SK-N-SH (cell line): ENCODE results near the gene PPRC1. TPM values are rescaled to one million over a fixed set of nuclear protein-coding genes. Genes with fewer than 3 reads are reported as not detected.

Experiments used
- CTCF ChIA-PET: fragments of 300-600, 350-600 bp; formaldehyde crosslinking; extraction: SDS; loops from one replicate; lab custom pipeline; 2021; lab: Yijun Ruan, JAX
- POLR2A ChIA-PET: fragments of 350-600 bp; sonication (Branson Sonifier 250); formaldehyde crosslinking; extraction: SDS; loops from one replicate; lab custom pipeline; 2020; ENCODE audit warnings: antibody characterized with exemption, inconsistent platforms; lab: Yijun Ruan, JAX
- DNase-seq: peaks from one replicate; pipeline ENCODE4 v3.0.0; 2012
- H2AFZ ChIP-seq: fragments of 200-600 bp; sonication (generic); 2 replicates; pipeline ENCODE4 v1.8.1; 2016; ENCODE audit warnings: antibody characterized with exemption, mild to moderate bottlenecking, low read depth
- H3F3A ChIP-seq: fragments of 200-600 bp; sonication (generic); replicated peaks from 2 replicates; pipeline ENCODE3; 2016; ENCODE audit warnings: antibody characterized with exemption, mild to moderate bottlenecking; ENCODE audit not compliant: insufficient read depth
- H3K27ac ChIP-seq, 2 experiments: fragments of 200-500 bp in 1 of 2; fragments of 200-600 bp in 1 of 2; sonication (Bioruptor generic) in 1 of 2; sonication (generic), shearing (Covaris generic) in 1 of 2; 2 replicates each; pipeline versions ENCODE4 v1.5.1 to v1.6.1; 2014 to 2016; ENCODE audit warnings: low read depth in 2 of 2, inconsistent platforms in 1 of 2, low read length in 1 of 2, mild to moderate bottlenecking in 1 of 2, mixed read lengths in 1 of 2
- H3K27me3 ChIP-seq: fragments of 200-600 bp; sonication (generic), shearing (Covaris generic); 2 replicates; pipeline ENCODE4 v1.6.1; 2016; ENCODE audit warnings: mixed run types; ENCODE audit not compliant: insufficient read depth
- H3K36me3 ChIP-seq, 2 experiments: fragments of 200-500 bp in 1 of 2; fragments of 200-600 bp in 1 of 2; sonication (Bioruptor generic) in 1 of 2; sonication (generic) in 1 of 2; replicated peaks in 1 of 2; 2 replicates each; pipeline versions ENCODE3 to v1.5.1; 2014 to 2016; ENCODE audit warnings: low read length in 1 of 2, mild to moderate bottlenecking in 1 of 2; ENCODE audit not compliant: insufficient read depth in 2 of 2, control insufficient read depth in 1 of 2
- H3K4me1 ChIP-seq, 2 experiments: fragments of 200-500 bp in 1 of 2; fragments of 200-600 bp in 1 of 2; sonication (Bioruptor generic) in 1 of 2; sonication (generic), shearing (Covaris generic) in 1 of 2; 2 replicates each; pipeline versions ENCODE4 v1.5.1 to v1.6.1; 2014 to 2016; ENCODE audit warnings: low read depth in 1 of 2, low read length in 1 of 2, mixed run types in 1 of 2; ENCODE audit not compliant: insufficient read depth in 2 of 2, control insufficient read depth in 1 of 2
- H3K4me2 ChIP-seq: fragments of 200-600 bp; sonication (generic), shearing (Covaris generic); 2 replicates; pipeline ENCODE4 v1.6.1; 2017; ENCODE audit warnings: mixed run types
- H3K4me3 ChIP-seq, 2 experiments: fragments of 200-500 bp in 1 of 2; fragments of 200-600 bp in 1 of 2; sonication (Bioruptor generic) in 1 of 2; sonication (generic), shearing (Covaris generic) in 1 of 2; 2 replicates each; pipeline versions ENCODE4 v1.5.1 to v1.8.1; 2014 to 2016; ENCODE audit warnings: low read depth in 2 of 2, inconsistent platforms in 1 of 2, low read length in 1 of 2, mild to moderate bottlenecking in 1 of 2, mixed read lengths in 1 of 2, moderate library complexity in 1 of 2
- H3K79me2 ChIP-seq: fragments of 200-600 bp; sonication (generic); 2 replicates; pipeline ENCODE4 v1.8.1; 2017; ENCODE audit warnings: mild to moderate bottlenecking; ENCODE audit not compliant: insufficient read depth
- H3K9ac ChIP-seq: fragments of 200-600 bp; sonication (generic); 2 replicates; pipeline ENCODE4 v1.6.1; 2017; ENCODE audit warnings: mixed run types
- H3K9me2 ChIP-seq: fragments of 200-600 bp; sonication (generic); 2 replicates; pipeline ENCODE4 v1.6.1; 2017; ENCODE audit warnings: mixed run types
- H3K9me3 ChIP-seq: fragments of 200-600 bp; sonication (generic); 2 replicates; pipeline ENCODE4 v1.6.1; 2017; ENCODE audit warnings: mixed run types, mild to moderate bottlenecking, moderate library complexity
- H4K20me1 ChIP-seq: fragments of 200-600 bp; sonication (generic); 2 replicates; pipeline ENCODE4 v1.6.1; 2017; ENCODE audit warnings: mild to moderate bottlenecking, mixed run types; ENCODE audit not compliant: insufficient read depth
- CHD2 ChIP-seq: fragments of 150-350 bp; IDR thresholded peaks from 2 replicates; pipeline ENCODE4 v1.6.1; 2018; ENCODE audit warnings: low read length; ENCODE audit not compliant: partially characterized antibody
- ELF1 ChIP-seq: IDR thresholded peaks from 2 replicates; pipeline ENCODE4 v1.4.0; 2012
- EP300 ChIP-seq, 2 experiments: IDR thresholded peaks; 2 replicates each; pipeline versions ENCODE4 v1.4.0 to v1.6.1; 2012; ENCODE audit warnings: borderline replicate concordance in 1 of 2, low read depth in 1 of 2, low read length in 1 of 2
- EZH2phosphoT487 ChIP-seq: fragments of 200-600 bp; sonication (generic); IDR thresholded peaks from 2 replicates; pipeline ENCODE4 v1.6.1; 2017; ENCODE audit warnings: low read depth, mixed run types, mild to moderate bottlenecking, antibody characterized with exemption, moderate library complexity, borderline replicate concordance
- FOSL2 ChIP-seq: IDR thresholded peaks from 2 replicates; pipeline ENCODE4 v1.4.0; 2012; ENCODE audit warnings: low read depth, mild to moderate bottlenecking, moderate library complexity, borderline replicate concordance
- FOXJ3 ChIP-seq: sonication (generic); formaldehyde crosslinking; IDR thresholded peaks from 2 replicates; pipeline ENCODE4 v1.5.1; 2020; ENCODE audit warnings: mild to moderate bottlenecking, missing genetic modification reagents
- GABPA ChIP-seq: IDR thresholded peaks from 2 replicates; pipeline ENCODE4 v1.4.0; 2012; ENCODE audit warnings: low read depth, mild to moderate bottlenecking
- JUND ChIP-seq: IDR thresholded peaks from 2 replicates; pipeline ENCODE4 v1.4.0; 2012
- MAX ChIP-seq: IDR thresholded peaks from 2 replicates; pipeline ENCODE4 v1.4.0; 2012; ENCODE audit warnings: low read depth
- MEF2A ChIP-seq: IDR thresholded peaks from 2 replicates; pipeline ENCODE4 v1.4.0; 2012; ENCODE audit warnings: low read depth, borderline replicate concordance
- MXI1 ChIP-seq: IDR thresholded peaks from 2 replicates; pipeline ENCODE4 v1.6.1; 2012; ENCODE audit warnings: mild to moderate bottlenecking, low read depth, low read length, improper control_type of control experiment
- NRF1 ChIP-seq: IDR thresholded peaks from 2 replicates; pipeline ENCODE4 v1.6.1; 2012; ENCODE audit warnings: low read depth, mild to moderate bottlenecking, low read length
- PBX3 ChIP-seq: IDR thresholded peaks from 2 replicates; pipeline ENCODE4; 2012
- POLR2AphosphoS5 ChIP-seq: IDR thresholded peaks from 2 replicates; pipeline ENCODE4 v1.6.1; 2012; ENCODE audit warnings: low read depth, low read length
- RAD21 ChIP-seq: IDR thresholded peaks from 2 replicates; pipeline ENCODE4 v1.6.1; 2012; ENCODE audit warnings: mild to moderate bottlenecking, low read length
- RCOR1 ChIP-seq: fragments of 150-350 bp; IDR thresholded peaks from 2 replicates; pipeline ENCODE4 v1.6.1; 2017; ENCODE audit warnings: antibody characterized with exemption, low read length
- RFX5 ChIP-seq: IDR thresholded peaks from 2 replicates; pipeline ENCODE4 v1.6.1; 2012; ENCODE audit warnings: mild to moderate bottlenecking, improper control_type of control experiment, low read length
- RXRA ChIP-seq: IDR thresholded peaks from 2 replicates; pipeline ENCODE4 v1.4.0; 2012; ENCODE audit warnings: low read depth, mild to moderate bottlenecking, borderline replicate concordance
- SIN3A ChIP-seq: IDR thresholded peaks from 2 replicates; pipeline ENCODE4 v1.6.1; 2012; ENCODE audit warnings: low read depth, mild to moderate bottlenecking, low read length, moderate library complexity, borderline replicate concordance
- TAF1 ChIP-seq: IDR thresholded peaks from 2 replicates; pipeline ENCODE4 v1.6.1; 2012; ENCODE audit warnings: low read depth, mild to moderate bottlenecking, low read length, moderate library complexity, borderline replicate concordance
- TCF12 ChIP-seq: IDR thresholded peaks from 2 replicates; pipeline ENCODE4 v1.4.0; 2012
- TEAD4 ChIP-seq: IDR thresholded peaks from 2 replicates; pipeline ENCODE4 v1.4.0; 2012; ENCODE audit warnings: mild to moderate bottlenecking, borderline replicate concordance; ENCODE audit not compliant: insufficient read depth
- USF1 ChIP-seq: IDR thresholded peaks from 2 replicates; pipeline ENCODE4 v1.4.0; 2012; ENCODE audit warnings: low read depth, borderline replicate concordance
- USF2 ChIP-seq: fragments of 150-350 bp; IDR thresholded peaks from 2 replicates; pipeline ENCODE4 v1.6.1; 2017; ENCODE audit warnings: antibody characterized with exemption, low read length, low read depth, borderline replicate concordance
- YY1 ChIP-seq: IDR thresholded peaks from 2 replicates; pipeline ENCODE4 v1.4.0; 2012; ENCODE audit warnings: low read depth, mild to moderate bottlenecking
- ZBTB33 ChIP-seq: IDR thresholded peaks from 2 replicates; pipeline ENCODE4 v1.4.0; 2012; ENCODE audit warnings: low read depth, borderline replicate concordance
- WGBS: methylation state at CpG from one replicate; pipeline ENCODE4 v1.1.6; 2017; ENCODE audit warnings: low lambda C conversion rate; 5-methylcytosine and 5-hydroxymethylcytosine counted together
- polyA plus RNA-seq, 3 experiments: library from polyadenylated mRNA; depleted of rRNA; stranded (reverse); fragments of >200 nt; gene quantifications; 2 replicates each; pipeline ENCODE4 v1.2.3, GENCODE V29; 2012
- TF ChIP-seq, protein P1 (sequence below): fragments of 150-350 bp; IDR thresholded peaks from 2 replicates; pipeline ENCODE4 v1.6.1; 2016; ENCODE audit warnings: mild to moderate bottlenecking, low read depth, low read length

The PPRC1 gene
- polyA plus RNA-seq, 1 of the 3 experiments (the other 2 are of a cell fraction) = 23.1 TPM

- H2AFZ ChIP-seq = peak within 1 kb of the TSS; percentile 76; the same call in 1 of the 2 replicates
- DNase-seq = peak; percentile 95
- H3K9me3 ChIP-seq = no peaks in the 10 kb centered on the region
- H3K36me3 ChIP-seq = peaks cover 36 to 54% of the 10 kb centered on the region in 2 experiments
- peak within 1 kb of the TSS; percentile 81 to 91 for H3K4me3 ChIP-seq
- WGBS = 7% methylated on average over 34 of the region's 59 CpGs
- peak within 1 kb of the TSS; percentile 93 for H3K4me2 ChIP-seq
- no peaks in the 10 kb centered on the region for H3K27me3 ChIP-seq
- peak within 1 kb of the TSS; percentile 81 to 91 for H3K27ac ChIP-seq
- POLR2A ChIA-PET = interaction anchor here (0.7 to 2.7 kb wide), 2 partner anchors 14 to 33 kb away, joined by 3 to 12 read pairs; no protein-coding TSS in a partner anchor
- H3K9me2 ChIP-seq = no peaks in the 10 kb centered on the region
- peak within 1 kb of the TSS; percentile 91 for H3K9ac ChIP-seq
- CTCF ChIA-PET = interaction anchor here (0.7 to 1.6 kb wide), 7 partner anchors 8 to 78 kb away, joined by 3 to 6 read pairs (median 3); partner anchors contain the start of gene PPRC1
- H4K20me1 ChIP-seq = peaks cover 27% of the 10 kb centered on the region
- TF ChIP-seq, protein P1, sequence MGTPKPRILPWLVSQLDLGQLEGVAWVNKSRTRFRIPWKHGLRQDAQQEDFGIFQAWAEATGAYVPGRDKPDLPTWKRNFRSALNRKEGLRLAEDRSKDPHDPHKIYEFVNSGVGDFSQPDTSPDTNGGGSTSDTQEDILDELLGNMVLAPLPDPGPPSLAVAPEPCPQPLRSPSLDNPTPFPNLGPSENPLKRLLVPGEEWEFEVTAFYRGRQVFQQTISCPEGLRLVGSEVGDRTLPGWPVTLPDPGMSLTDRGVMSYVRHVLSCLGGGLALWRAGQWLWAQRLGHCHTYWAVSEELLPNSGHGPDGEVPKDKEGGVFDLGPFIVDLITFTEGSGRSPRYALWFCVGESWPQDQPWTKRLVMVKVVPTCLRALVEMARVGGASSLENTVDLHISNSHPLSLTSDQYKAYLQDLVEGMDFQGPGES = no peak
- peak; percentile 55 for TF ChIP-seq FOSL2
- no peak for TF ChIP-seq RAD21
- 0 out of 4 replicates have a peak, but pooled peaks of 1 of the 2 experiments have one; percentile 15 for TF ChIP-seq EP300 (IDR thresholded peaks at IDR 0.05; ENCODE audit: borderline replicate concordance in 1 of 2, low read depth in 1 of 2, low read length in 1 of 2)
- peak; percentile 41; the same call in 1 of the 2 replicates for TF ChIP-seq USF1
- TF ChIP-seq MXI1 = peak; percentile 98
- peak; percentile 89 for TF ChIP-seq MAX
- no peak for TF ChIP-seq FOXJ3 (CRISPR knock-in tag)
- TF ChIP-seq GABPA = peak; percentile 95
- TF ChIP-seq POLR2AphosphoS5 = peak; percentile 98
- peak; percentile 75 for TF ChIP-seq SIN3A
- peak; percentile 17; the same call in 1 of the 2 replicates for TF ChIP-seq TCF12
- TF ChIP-seq EZH2phosphoT487 = no peak
- TF ChIP-seq CHD2 = peak; percentile 92
- TF ChIP-seq RCOR1 = peak; percentile 45; the same call in 1 of the 2 replicates
- TF ChIP-seq JUND = peak; percentile 47; the same call in 1 of the 2 replicates
- TF ChIP-seq TEAD4 = peak; percentile 64; the same call in 1 of the 2 replicates
- peak; percentile 83 for TF ChIP-seq TAF1
- peak; percentile 14; the same call in 1 of the 2 replicates for TF ChIP-seq USF2
- TF ChIP-seq YY1 = peak; percentile 93
- peak; percentile 37; the same call in 1 of the 2 replicates for TF ChIP-seq NRF1
- TF ChIP-seq PBX3 = peak; percentile 38; the same call in 1 of the 2 replicates
- peak; percentile 55; the same call in 1 of the 2 replicates for TF ChIP-seq RXRA
- no peak for TF ChIP-seq RFX5
- peak; percentile 87 for TF ChIP-seq ZBTB33
- TF ChIP-seq MEF2A = no peak
- TF ChIP-seq ELF1 = peak; percentile 88
- H3K4me1 ChIP-seq = peaks cover 7 to 15% of the 10 kb centered on the region in 2 experiments; a peak in 2 of 4 replicates
- H3F3A ChIP-seq = peaks cover 50% of the 10 kb centered on the region
- H3K79me2 ChIP-seq = peaks cover 47% of the 10 kb centered on the region
Observed at GRCh38 chr10:102151774-102152544, 19.1 kb downstream of the PPRC1 start, which contains the start of gene NOLC1. Gene NOLC1 (plus strand): TSS chr10:102152389. CDS start chr10:102152411, 22 bp downstream.
